IMR-90 (cell line): ENCODE results near the gene CACNA1G.

Experiments
- BHLHE40 ChIP-seq: fragments of 150-350 bp; IDR thresholded peaks from 2 replicates; pipeline ENCODE4 v1.6.1; 2016; ENCODE audit warnings: mild to moderate bottlenecking, low read depth, low read length
- CEBPB ChIP-seq: IDR thresholded peaks from 2 replicates; pipeline ENCODE4 v1.6.1; 2012; ENCODE audit warnings: low read depth, low read length, improper control_type of control experiment
- CHD1 ChIP-seq: IDR thresholded peaks from 2 replicates; pipeline ENCODE4 v1.6.1; 2012; ENCODE audit warnings: low read depth, low read length, improper control_type of control experiment
- ELK1 ChIP-seq: fragments of 150-350 bp; IDR thresholded peaks from 2 replicates; pipeline ENCODE4 v1.6.1; 2016; ENCODE audit warnings: low read depth, mild to moderate bottlenecking, low read length, moderate library complexity, borderline replicate concordance
- MAZ ChIP-seq: IDR thresholded peaks from 2 replicates; pipeline ENCODE4 v1.6.1; 2012; ENCODE audit warnings: low read depth, mild to moderate bottlenecking, low read length, improper control_type of control experiment, moderate library complexity, borderline replicate concordance
- MXI1 ChIP-seq: IDR thresholded peaks from 2 replicates; pipeline ENCODE4 v1.6.1; 2012; ENCODE audit warnings: low read depth, mild to moderate bottlenecking, low read length, moderate library complexity, borderline replicate concordance
- POLR2A ChIP-seq: IDR thresholded peaks from 2 replicates; pipeline ENCODE4 v1.6.1; 2012; ENCODE audit warnings: mild to moderate bottlenecking, low read depth, low read length
- RAD21 ChIP-seq: IDR thresholded peaks from 2 replicates; pipeline ENCODE4 v1.6.1; 2012; ENCODE audit warnings: low read length, improper control_type of control experiment
- RCOR1 ChIP-seq: IDR thresholded peaks from 2 replicates; pipeline ENCODE4 v1.6.1; 2012; ENCODE audit warnings: mild to moderate bottlenecking, low read length, improper control_type of control experiment; ENCODE audit not compliant: insufficient replicate concordance
- USF2 ChIP-seq: fragments of 150-350 bp; IDR thresholded peaks from 2 replicates; pipeline ENCODE4 v1.6.1; 2017; ENCODE audit warnings: mild to moderate bottlenecking, antibody characterized with exemption, low read length, low read depth
- TF ChIP-seq, protein P1 (sequence below): conservative IDR thresholded peaks from 2 replicates; pipeline ENCODE4 v1.5.1; 2012; ENCODE audit warnings: mild to moderate bottlenecking, low read depth, low read length, improper control_type of control experiment

DNA sequence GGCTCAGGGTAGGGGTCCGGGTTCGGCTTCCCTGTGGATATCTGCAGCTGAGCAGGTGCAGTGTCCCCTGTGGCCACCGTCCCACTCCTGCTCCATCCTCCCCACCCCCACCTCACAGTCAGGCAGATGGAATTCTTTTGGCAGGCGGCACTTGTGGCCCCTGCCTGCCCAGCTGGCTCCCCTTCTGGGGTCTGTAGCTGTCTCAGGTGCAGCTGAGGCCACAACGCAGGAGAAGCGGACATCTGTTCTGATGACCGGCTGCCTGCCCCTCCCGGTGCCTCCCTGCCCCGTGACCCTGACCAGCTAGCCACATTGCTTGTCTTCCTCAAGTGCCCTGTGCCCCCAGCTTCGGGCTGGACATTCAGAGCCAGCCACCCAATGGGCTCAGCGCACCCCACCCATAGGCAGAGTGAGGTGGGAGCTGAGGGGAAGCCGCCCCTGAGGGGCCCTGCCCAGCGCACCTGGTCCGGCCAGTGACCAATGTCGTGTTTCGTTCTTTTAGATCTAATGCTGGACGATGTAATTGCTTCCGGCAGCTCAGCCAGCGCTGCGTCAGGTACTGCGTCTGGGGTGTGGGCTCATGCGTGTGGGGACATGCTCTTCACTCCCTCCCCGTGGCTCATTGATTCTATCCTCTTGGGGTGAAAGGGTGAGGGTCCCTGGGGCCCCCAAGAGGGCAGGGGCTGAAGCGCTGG is 49.0 kb downstream of the CACNA1G start:
- TF ChIP-seq, protein P1, sequence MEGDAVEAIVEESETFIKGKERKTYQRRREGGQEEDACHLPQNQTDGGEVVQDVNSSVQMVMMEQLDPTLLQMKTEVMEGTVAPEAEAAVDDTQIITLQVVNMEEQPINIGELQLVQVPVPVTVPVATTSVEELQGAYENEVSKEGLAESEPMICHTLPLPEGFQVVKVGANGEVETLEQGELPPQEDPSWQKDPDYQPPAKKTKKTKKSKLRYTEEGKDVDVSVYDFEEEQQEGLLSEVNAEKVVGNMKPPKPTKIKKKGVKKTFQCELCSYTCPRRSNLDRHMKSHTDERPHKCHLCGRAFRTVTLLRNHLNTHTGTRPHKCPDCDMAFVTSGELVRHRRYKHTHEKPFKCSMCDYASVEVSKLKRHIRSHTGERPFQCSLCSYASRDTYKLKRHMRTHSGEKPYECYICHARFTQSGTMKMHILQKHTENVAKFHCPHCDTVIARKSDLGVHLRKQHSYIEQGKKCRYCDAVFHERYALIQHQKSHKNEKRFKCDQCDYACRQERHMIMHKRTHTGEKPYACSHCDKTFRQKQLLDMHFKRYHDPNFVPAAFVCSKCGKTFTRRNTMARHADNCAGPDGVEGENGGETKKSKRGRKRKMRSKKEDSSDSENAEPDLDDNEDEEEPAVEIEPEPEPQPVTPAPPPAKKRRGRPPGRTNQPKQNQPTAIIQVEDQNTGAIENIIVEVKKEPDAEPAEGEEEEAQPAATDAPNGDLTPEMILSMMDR = no peak
- no peak for TF ChIP-seq MXI1
- TF ChIP-seq RCOR1 = no peak
- no peak for TF ChIP-seq POLR2A
- no peak for TF ChIP-seq CHD1
- no peak for TF ChIP-seq RAD21
- TF ChIP-seq CEBPB = no peak
- TF ChIP-seq ELK1 = no peak
- no peak for TF ChIP-seq MAZ
- no peak for TF ChIP-seq BHLHE40
- no peak for TF ChIP-seq USF2
